Measurements from ENCODE around the gene DLST.

DLST gene

DNA sequence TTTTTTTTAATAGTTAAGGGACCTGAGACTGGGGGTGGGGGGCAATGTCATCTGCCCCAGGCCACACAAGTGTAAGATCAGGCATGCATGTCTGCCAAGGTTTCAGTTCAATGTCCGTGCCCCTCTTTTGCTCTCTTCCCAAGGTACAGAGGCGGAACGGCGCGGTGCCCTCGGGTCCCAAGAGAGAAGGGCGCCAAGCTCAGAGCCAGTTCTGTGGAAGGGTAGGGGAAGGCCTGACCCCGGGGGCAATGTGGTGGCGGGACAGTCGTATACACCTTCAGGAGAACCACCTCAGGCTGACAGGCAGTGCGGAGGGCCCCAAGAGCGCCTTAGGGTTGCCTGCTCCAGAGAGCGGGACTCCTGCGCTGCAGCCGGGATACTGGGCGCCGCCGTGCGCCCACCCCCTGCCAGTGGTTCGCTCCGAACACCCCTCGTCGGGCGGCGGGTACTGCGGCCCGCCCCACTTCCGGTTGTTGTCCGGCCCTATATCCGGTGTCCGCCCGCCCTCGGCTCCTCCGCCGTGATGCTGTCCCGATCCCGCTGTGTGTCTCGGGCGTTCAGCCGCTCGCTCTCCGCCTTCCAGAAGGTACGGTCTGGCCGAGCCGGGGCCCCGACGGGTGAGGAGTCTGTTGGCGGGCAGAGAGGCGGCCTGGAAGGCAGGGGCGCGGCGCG lies at the start of gene DLST:
Gene DLST, plus strand, starts transcription at position 486 of the 672 bp plus-strand sequence. Its CDS starts 38 bp downstream, at position 524.
- peak; percentile 66 to 67 for DNase-seq (ENCODE audit: low read depth in 2 of 2)

DNA sequence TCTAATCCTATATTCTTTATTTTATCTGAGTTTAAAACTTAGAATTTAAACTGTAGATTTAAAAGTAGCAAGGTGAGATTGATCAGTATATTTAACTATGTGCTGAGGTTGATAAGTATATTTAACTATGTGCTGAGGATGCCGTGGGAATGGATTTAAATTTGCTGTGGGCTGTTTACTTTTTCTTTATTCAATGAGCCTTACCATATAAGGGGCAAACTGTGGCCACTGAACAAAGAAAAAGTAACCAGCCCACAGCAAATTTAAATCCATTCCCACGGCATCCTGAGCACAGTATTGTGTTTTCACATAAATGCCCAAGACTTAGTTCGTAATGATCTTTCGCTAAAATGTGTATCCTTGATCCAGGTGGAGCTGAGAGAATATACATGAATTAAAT lies 48.9 kb upstream of the DLST start:
- DNase-seq (ENCODE audit: low read depth in 2 of 2): no peak

GRCh38 chr14:74834692-74835392 lies 46.9 kb upstream of the DLST start:
- no peak for DNase-seq (ENCODE audit: low read depth in 2 of 2)

- DNase-seq (ENCODE audit: low read depth in 2 of 2): no peak
Measured at GRCh38 chr14:74835645-74836250, 46.0 kb upstream of the DLST start.

GRCh38 chr14:74836251-74836960 lies 45.3 kb upstream of the DLST start:
- no peak for DNase-seq (ENCODE audit: low read depth in 2 of 2)

DNA sequence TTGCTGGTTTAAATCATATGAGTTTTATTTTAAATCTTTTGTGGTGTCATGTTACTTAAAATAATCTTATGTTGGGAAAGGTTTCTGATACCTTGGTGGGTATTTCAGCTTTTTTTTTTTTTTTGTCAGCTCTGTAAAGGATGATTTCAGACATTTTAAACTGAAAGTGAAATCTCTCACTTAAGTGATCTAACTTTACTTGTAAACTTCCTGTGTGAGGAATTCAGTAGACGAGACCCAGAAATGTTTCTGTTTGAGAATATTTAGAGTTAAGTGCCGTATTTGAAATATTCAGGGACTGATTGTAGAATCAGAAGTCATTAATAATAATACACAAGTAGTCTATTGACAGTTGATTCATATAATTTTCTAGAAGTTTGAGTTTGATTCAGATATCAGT lies 43.5 kb upstream of the DLST start:
- DNase-seq (ENCODE audit: low read depth in 2 of 2): no peak

- DNase-seq (ENCODE audit: low read depth in 2 of 2): no peak
Measured at GRCh38 chr14:74840603-74841030, 41.1 kb upstream of the DLST start.

DNA sequence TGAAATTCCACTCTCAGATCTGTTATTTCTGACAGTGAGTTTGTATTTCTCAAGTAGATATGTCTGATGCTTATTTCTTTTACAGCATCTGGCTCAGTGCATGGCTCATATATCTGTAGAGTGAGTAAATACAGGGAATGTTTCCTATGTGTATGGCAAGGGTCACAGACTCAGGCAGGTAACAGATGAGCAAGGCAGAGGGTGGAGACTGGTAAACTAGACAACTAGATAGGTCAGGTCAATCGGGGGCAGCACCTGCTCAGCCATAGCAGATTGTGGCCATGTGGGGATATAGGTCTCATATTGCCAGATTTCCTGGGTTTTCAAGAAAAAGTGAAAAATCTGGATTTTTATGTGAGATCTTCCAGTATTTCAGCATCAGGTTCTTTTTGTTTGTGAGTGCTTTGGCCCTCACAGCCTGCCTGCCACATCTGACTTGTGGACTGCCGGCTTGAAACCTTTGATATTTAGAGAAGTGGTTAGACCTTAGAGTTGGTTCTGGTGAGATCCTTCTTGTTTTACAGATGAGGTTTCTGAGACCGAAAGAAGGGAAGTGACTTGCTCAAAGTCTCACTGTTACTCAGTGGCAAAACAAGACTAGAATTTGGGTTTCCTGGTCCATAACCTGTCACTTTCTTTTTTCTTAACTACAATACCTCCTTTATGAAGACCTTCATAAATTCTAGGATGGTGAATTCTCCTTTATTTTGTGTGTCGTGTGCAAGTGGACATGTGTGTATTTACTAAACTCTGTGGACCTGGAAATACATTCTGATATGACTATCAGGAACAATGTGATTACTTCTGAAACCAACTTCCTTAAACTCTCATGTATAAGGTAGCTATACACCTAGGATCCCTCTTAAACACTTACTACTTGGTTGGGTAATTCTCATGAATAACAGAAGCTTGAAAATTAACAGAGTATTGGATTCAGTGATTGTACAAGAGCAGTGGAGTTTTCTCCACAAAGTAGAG lies 40.2 kb upstream of the DLST start:
- no peak for DNase-seq (ENCODE audit: low read depth in 2 of 2)

GRCh38 chr14:74843653-74844052 lies 38.1 kb upstream of the DLST start:
- peak; percentile 80 to 81 for DNase-seq (ENCODE audit: low read depth in 2 of 2)

DNA sequence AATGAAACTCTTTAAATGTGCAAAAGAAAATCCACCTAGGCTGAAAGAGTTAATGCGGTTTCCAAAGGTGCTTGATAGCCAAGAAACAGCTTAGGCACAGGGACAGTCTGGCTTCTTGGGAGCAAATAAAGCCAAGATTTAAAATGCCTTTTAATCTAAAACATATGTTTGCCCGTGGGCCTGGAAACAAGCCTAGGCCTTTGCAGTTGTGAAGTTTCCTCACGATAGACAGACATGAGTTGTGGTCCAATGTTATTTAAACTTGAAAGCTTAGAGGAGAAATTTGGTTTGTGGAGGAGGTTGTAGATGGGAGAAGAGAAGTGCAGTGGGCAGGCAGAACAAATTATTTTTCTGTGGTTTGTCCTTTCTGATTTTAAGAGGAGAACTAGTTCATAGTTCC lies 35.5 kb upstream of the DLST start:
- peak; percentile 77 to 80 for DNase-seq (ENCODE audit: low read depth in 2 of 2)

GRCh38 chr14:74846968-74847665 lies 34.6 kb upstream of the DLST start:
- DNase-seq (ENCODE audit: low read depth in 2 of 2): peak in 1 of 2 experiments; percentile 43

GRCh38 chr14:74848768-74849167 lies 32.9 kb upstream of the DLST start:
- DNase-seq (ENCODE audit: low read depth in 2 of 2): no peak

DNA sequence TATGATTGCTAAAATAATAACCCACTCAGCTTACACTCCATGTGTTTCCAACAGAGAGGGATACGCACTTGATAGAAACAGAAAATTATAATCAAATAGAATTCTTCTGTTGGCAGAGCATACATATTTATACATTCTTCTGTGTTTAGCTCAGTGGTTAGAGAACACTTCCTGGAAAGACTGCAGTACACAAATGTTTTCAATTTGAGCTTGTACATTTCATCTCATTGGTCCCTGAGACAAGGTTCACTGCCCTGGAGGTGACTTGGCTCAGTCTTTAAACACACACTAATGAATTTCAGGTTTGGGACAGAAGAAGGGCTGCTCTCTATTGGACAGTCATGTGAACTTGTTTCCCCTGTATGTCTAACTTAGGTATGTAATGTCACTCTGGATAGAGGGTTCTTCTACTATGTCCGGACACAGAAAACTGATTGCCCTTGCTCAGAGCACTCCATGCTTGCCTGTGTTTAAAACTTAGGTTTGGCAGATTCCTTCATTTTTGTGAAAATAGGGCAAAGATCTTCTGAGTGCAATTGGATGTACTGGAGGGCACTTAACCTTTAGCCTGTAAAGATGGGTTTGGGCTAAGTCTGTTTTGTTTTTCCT lies 28.7 kb upstream of the DLST start:
- DNase-seq (ENCODE audit: low read depth in 2 of 2): peak; percentile 77 to 81

DNA sequence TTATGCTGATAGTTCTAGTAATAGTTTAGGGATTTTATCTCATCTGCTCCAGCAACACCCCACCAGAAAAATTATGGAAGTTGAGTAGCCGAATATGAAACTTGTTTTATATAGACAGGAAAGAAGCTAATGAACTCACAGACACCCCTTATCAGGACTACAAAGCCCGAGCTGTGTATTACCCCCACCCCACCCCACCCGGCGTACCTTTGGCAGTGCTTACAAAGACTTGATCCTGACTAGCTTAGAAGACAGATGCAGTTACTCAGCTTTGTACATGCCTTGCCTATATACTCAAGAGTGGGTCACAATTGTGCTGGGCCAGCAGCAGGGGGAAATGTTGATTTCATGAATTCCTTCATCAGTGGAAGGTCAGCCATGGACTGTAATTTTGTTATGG lies 28.1 kb upstream of the DLST start:
- DNase-seq (ENCODE audit: low read depth in 2 of 2): no peak

- DNase-seq (ENCODE audit: low read depth in 2 of 2): no peak
Measured at GRCh38 chr14:74855021-74855420, 26.7 kb upstream of the DLST start.

- no peak for DNase-seq (ENCODE audit: low read depth in 2 of 2)
Measured at GRCh38 chr14:74855945-74856344, 25.8 kb upstream of the DLST start.

DNA sequence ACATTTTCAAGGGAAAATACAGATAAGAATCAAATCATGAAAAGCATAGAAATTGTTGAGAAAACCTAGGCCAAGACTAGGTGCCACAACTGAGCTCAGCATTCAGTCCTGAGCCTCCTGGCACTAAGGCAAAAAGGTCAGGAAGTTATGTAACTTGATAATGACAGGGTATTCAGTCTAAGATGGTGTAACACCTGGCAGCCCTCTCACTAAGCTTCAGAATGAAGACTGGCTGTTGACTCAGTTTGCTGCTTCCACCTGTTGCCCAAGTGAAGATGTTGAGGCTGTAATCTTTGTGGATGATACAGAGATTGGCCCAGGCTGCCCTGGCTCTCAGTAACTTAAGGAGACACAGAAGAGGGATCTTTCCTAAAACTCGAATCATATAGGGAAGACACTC lies 25.4 kb upstream of the DLST start:
- no peak for DNase-seq (ENCODE audit: low read depth in 2 of 2)

DNA sequence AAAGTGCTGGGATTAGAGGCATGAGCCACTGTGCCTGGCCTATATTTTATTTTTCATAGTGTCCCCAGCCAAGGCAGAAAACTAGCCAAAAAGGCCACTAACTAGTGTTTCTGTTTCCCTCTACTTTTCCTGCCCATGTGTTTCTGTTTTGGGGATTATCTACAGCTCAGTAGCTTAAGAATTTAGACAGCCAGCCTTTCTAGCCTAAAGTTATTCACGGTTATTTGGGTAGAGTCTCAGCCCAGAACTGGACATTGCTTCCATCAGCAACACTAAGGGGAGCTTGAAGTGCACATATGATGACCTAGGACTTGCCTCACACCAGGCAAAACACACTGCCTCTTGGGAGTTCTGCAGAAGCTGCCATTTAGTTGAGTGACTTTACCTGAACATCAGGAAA lies 23.7 kb upstream of the DLST start:
- DNase-seq (ENCODE audit: low read depth in 2 of 2): no peak

- no peak for DNase-seq (ENCODE audit: low read depth in 2 of 2)
Measured at GRCh38 chr14:74859757-74860552, 21.8 kb upstream of the DLST start.
